GM13977 (cell line): ENCODE data around the gene RNU1-2.
"Not testable (repeated sequence)": the region's sequence is repeated elsewhere in the genome, so short reads cannot be mapped to it uniquely, and the experiment has no call there.

Source experiments
- DNase-seq: peaks from one replicate; pipeline ENCODE4 v3.0.0; 2012; ENCODE audit warnings: low spot score
- in situ Hi-C: fragments of 300-500 bp; cut with MboI; formaldehyde crosslinking; loops from one replicate; pipeline ENCODE4 v1.12.0; 2022; ENCODE audit warnings: low sequenced_read_pairs, low pct_unique_long_range_greater_than_20kb, mixed read lengths, inconsistent platforms; ENCODE audit not compliant: unreplicated experiment

The RNU1-2 gene

DNA sequence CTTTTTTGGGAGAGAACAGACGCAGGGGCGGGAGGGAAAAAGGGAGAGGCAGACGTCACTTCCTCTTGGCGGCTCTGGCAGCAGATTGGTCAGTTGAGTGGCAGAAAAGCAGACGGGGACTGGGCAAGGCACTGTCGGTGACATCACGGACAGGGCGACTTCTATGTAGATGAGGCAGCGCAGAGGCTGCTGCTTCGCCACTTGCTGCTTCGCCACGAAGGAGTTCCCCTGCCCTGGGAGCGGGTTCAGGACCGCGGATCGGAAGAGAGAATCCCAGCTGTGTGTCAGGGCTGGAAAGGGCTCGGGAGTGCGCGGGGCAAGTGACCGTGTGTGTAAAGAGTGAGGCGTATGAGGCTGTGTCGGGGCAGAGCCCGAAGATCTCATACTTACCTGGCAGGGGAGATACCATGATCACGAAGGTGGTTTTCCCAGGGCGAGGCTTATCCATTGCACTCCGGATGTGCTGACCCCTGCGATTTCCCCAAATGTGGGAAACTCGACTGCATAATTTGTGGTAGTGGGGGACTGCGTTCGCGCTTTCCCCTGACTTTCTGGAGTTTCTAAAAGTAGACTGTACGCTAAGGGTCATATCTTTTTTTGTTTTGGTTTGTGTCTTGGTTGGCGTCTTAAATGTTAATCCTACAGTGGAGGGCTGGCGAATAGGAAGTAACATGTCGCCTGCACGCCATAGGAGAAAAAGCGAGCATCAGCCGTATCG, at the start of gene RNU1-2:
TSS of gene RNU1-2 (plus strand) at position 383 of the 718 bp plus-strand sequence.
- DNase-seq = peak; percentile 79
- in situ Hi-C loops = not testable (repeated sequence)

DNA sequence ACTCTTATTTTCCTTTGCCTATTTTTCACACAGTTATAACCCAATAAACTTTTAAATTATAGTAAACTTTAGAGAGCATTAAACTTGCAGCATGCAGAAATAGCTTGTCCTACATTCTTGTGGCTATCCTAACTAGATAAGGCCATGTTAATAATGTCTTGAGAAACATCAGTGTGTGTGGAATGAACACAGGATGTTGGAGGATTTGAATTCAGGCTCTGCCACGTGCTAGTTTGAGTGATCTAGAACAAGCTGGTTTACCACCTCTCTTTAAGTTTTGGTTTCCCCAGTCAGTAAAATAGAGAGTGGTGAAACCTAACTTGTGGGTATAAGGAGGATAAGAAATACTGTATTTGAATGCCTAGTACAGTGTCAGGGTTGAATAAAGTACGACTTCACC, 39.6 kb upstream of the RNU1-2 start:
- in situ Hi-C loops, DNase-seq: not testable (repeated sequence)

GRCh38 chr1:16859167-16860041, 36.4 kb upstream of the RNU1-2 start:
- DNase-seq, in situ Hi-C loops: not testable (repeated sequence)

DNA sequence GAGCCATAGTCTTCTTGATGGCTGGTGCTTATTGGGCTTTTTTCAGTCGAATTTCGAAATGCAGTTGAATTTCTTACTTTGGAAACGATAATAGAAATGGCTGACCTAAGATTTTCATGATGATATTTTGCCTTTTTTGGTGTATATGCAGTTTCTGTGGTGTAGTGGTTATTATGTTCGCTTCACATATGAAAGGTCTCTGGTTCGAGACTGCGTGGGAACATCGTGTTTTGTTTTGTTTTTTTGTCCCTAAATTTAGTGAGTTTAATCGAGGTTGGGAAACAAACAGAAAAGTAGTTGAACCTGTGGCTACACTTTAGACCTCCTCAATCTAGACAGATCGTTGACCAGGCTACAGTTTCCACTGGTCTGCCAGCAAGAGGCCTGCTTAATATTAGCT, 35.7 kb upstream of the RNU1-2 start:
- DNase-seq = not testable (repeated sequence)

GRCh38 chr1:16861832-16862245, 33.9 kb upstream of the RNU1-2 start:
- in situ Hi-C loops, DNase-seq: not testable (repeated sequence)

More for the DNA sequence above, 35.7 kb upstream of the RNU1-2 start:
- in situ Hi-C loops = not testable (repeated sequence)

- in situ Hi-C loops, DNase-seq: not testable (repeated sequence)
Observed at GRCh38 chr1:16862415-16862814, 33.4 kb upstream of the RNU1-2 start.

GRCh38 chr1:16863024-16863423, 32.8 kb upstream of the RNU1-2 start:
- peak; percentile 40 for DNase-seq
- in situ Hi-C loops = not testable (repeated sequence)

- in situ Hi-C loops = not testable (repeated sequence)
Observed at GRCh38 chr1:16866926-16867707, 28.7 kb upstream of the RNU1-2 start.

DNA sequence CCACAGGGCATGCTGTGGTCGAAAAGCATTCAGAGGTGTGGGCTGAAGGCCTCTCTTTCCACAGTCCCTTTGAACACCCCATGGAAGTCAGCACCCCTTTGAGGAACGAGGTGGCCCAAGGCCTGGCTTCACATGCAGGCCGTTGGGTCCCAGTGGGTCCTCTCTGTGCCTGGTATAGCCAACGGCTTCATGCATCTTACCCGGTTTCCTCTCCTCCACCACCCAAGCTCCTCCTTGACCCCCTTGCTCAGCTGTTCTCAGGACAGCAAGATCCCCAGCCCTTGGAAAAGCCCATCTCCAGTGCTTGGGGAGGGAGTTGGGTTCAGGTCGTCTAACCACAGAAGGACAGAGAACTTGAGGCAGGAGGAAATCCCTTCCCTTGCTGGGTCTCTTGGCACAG, 27.0 kb upstream of the RNU1-2 start:
- DNase-seq, in situ Hi-C loops: not testable (repeated sequence)

More at GRCh38 chr1:16866926-16867707, 28.7 kb upstream of the RNU1-2 start:
- not testable (repeated sequence) for DNase-seq

DNA sequence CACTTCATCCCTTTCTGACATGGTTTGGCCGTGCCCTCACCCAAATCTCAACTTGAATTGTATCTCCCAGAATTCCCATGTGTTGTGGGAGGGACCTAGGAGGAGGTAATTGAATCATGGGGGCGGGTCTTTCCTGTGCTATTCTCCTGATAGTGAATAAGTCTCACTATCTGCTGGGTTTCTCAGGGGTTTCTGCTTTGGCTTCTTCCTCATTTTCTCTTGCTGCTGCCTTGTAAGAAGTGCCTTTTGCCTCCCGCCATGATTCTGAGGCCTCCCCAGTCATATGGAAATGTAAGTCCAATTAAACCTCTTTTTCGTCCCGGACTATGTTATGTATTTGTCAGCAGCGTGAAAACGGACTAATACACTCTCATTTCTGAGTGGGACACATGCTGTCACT, 25.8 kb upstream of the RNU1-2 start:
- DNase-seq, in situ Hi-C loops: not testable (repeated sequence)

- DNase-seq, in situ Hi-C loops: not testable (repeated sequence)
Observed at GRCh38 chr1:16871171-16871570, 24.6 kb upstream of the RNU1-2 start.

GRCh38 chr1:16872152-16873075, 23.4 kb upstream of the RNU1-2 start:
- in situ Hi-C loops = not testable (repeated sequence)
- DNase-seq = peak; percentile 64

- DNase-seq, in situ Hi-C loops: not testable (repeated sequence)
Observed at GRCh38 chr1:16873076-16873879, 22.5 kb upstream of the RNU1-2 start.

- in situ Hi-C loops, DNase-seq: not testable (repeated sequence)
Observed at GRCh38 chr1:16874968-16875765, 20.6 kb upstream of the RNU1-2 start.

DNA sequence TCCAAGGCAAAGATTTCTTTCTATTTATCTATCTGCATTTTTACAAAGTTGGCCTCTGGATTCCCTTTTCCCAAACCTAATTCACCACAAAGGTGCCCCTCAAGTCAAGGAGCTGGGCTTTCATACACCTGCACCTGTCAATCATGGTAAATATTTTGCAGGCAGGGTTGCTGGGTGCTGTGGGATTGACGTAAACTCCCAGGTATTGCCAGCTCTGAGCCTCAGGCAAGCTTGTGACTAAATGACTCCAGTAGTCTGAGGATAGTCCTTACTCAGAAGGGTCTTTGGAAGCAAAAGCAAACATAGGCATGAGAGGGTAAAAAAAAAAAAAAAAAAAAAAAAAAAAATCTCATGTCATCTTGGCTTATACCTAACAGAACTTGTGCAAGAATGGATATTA, 14.0 kb upstream of the RNU1-2 start:
- in situ Hi-C loops, DNase-seq: not testable (repeated sequence)
